ENCODE data around the gene PFDN1. TPM values are rescaled to one million over a fixed set of nuclear protein-coding genes. Genes with fewer than 3 reads are reported as not detected.

Gene PFDN1
- total RNA-seq, 1 experiment from 2014 or later: 48.9 TPM

DNA sequence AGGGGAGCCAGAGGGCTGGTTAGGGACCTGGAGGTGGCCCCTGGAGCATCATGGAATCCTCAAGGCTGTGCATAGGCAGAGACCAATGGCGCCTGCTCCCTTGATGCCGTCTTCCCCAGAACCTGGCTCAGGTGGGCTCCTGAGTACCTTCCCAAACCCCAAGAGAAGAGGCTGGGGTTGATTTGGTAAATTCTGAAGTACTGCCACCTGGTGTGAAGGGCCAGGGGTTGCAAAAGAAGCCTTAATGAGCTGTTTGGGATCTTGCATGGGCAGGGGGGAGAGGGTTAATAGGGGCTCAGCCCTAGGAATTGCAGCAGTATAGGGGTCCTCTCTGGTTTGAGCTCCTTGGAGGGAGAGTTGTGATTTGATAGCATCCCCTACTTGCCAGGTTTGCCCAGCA is 75.9 kb downstream of the PFDN1 start:
- H3K4me2 ChIP-seq (ENCODE audit: low read length): no peak overlapping the region
- no peak overlapping the region for H2AFZ ChIP-seq (ENCODE audit: low read depth, low read length, poor library complexity, severe bottlenecking)
- H3K27me3 ChIP-seq (ENCODE audit: insufficient read depth, low read length): no peaks in the 10 kb centered on the region
- BruUV-seq (replicated peaks): no TSS peak
- DNase-seq (ENCODE audit: low read depth, low spot score) (no peak), ATAC-seq (peak; percentile 39; the same call in 1 of the 2 replicates)
- H3K36me3 ChIP-seq (ENCODE audit: control insufficient read depth in 1 of 2, insufficient read depth in 2 of 2, low read length in 2 of 2): no peaks in the 10 kb centered on the region
- intact Hi-C loops (cut with micrococcal nuclease): loop anchor here (10.0 kb wide), 1 partner anchor 152 kb away; no protein-coding TSS in a partner anchor
- no peaks in the 10 kb centered on the region for H3K9me2 ChIP-seq (ENCODE audit: insufficient read depth)
- H3K4me1 ChIP-seq (ENCODE audit: control insufficient read depth in 1 of 2, insufficient read depth in 2 of 2, low read length in 2 of 2): peaks cover 24 to 39% of the 10 kb centered on the region in 2 experiments
- H3K27ac ChIP-seq (ENCODE audit: low read depth, low read length): no peak overlapping the region
- H3K4me3 ChIP-seq (replicated peaks in 1 of 2; ENCODE audit: low read depth in 1 of 2, low read length in 2 of 2): no peak overlapping the region
- H4K20me1 ChIP-seq (ENCODE audit: insufficient read depth): no peaks in the 10 kb centered on the region
- CTCF ChIA-PET: interaction anchor here (0.6 to 1.0 kb wide), 4 partner anchors 13 to 132 kb away, joined by 3 to 7 read pairs (median 4); no protein-coding TSS in a partner anchor
- RAD21 ChIA-PET (ENCODE audit: low non-redundant PET in 1 of 2, low total read pairs in 2 of 2, uncharacterized antibody in 2 of 2, unreplicated experiment in 2 of 2): interaction anchor here (0.9 to 1.0 kb wide), 2 partner anchors 58 kb away, joined by 3 read pairs; no protein-coding TSS in a partner anchor
- no peak overlapping the region for H3K9ac ChIP-seq (ENCODE audit: low read length)
- POLR2A ChIA-PET: no interaction called here
- no peak for TF ChIP-seq ELF1 (IDR thresholded peaks at IDR 0.05; ENCODE audit: borderline replicate concordance, low read depth)
- no peak for TF ChIP-seq CEBPB (IDR thresholded peaks at IDR 0.05; ENCODE audit: low read depth)
- TF ChIP-seq EZH2 (IDR thresholded peaks at IDR 0.05): no peak
- no peak for TF ChIP-seq REST (IDR thresholded peaks at IDR 0.05; ENCODE audit: low read depth)
- TF ChIP-seq TCF7L2 (IDR thresholded peaks at IDR 0.05; ENCODE audit: borderline replicate concordance, extremely low read depth, insufficient read depth, insufficient read length): no peak
- TF ChIP-seq CBX3 (IDR thresholded peaks at IDR 0.05; ENCODE audit: low read depth): no peak
- TF ChIP-seq CTCF (IDR thresholded peaks at IDR 0.05 in 2 of 3, conservative IDR thresholded peaks at IDR 0.05 in 1 of 3; ENCODE audit: borderline replicate concordance in 1 of 3, insufficient read depth in 1 of 3, low read depth in 2 of 3, low read length in 2 of 3): peak; percentile 24 to 35 (median 30); a peak in 5 of 6 replicates
- no peak for TF ChIP-seq ZFX (IDR thresholded peaks at IDR 0.05)
- TF ChIP-seq JUND (IDR thresholded peaks at IDR 0.05): no peak
- no peak for TF ChIP-seq POLR2AphosphoS5 (IDR thresholded peaks at IDR 0.05; ENCODE audit: low read depth, low read length)
- TF ChIP-seq YY1 (IDR thresholded peaks at IDR 0.05; ENCODE audit: extremely low read depth, insufficient replicate concordance, low read depth, low read length): no peak
- TF ChIP-seq ATF3 (IDR thresholded peaks at IDR 0.05): no peak
- no peak for TF ChIP-seq FOSL1 (IDR thresholded peaks at IDR 0.05; ENCODE audit: low read depth)
- TF ChIP-seq POLR2A (IDR thresholded peaks at IDR 0.05; ENCODE audit: borderline replicate concordance, extremely low read depth, insufficient read depth, insufficient read length): no peak
- TF ChIP-seq RAD21 (IDR thresholded peaks at IDR 0.05; ENCODE audit: low read depth): peak; percentile 55
- TF ChIP-seq SIN3A (IDR thresholded peaks at IDR 0.05; ENCODE audit: low read depth): no peak
- no peak for TF ChIP-seq EGR1 (IDR thresholded peaks at IDR 0.05; ENCODE audit: low read depth)
- TF ChIP-seq SP1 (IDR thresholded peaks at IDR 0.05; ENCODE audit: low read depth): no peak
- H3K79me2 ChIP-seq (ENCODE audit: insufficient read depth, low read length): peaks cover 11% of the 10 kb centered on the region; the same call in 1 of the 2 replicates
- no peaks in the 10 kb centered on the region for H3K9me3 ChIP-seq (ENCODE audit: control insufficient read depth in 1 of 2, insufficient read depth in 1 of 2, low read depth in 1 of 2, low read length in 2 of 2)
